Thyroid gland (tissue), 4 donors: ENCODE results near the gene ATRN. TPM values are rescaled to one million over a fixed set of nuclear protein-coding genes. Genes with fewer than 3 reads are reported as not detected.
"Not testable (repeated sequence)": the region's sequence is repeated elsewhere in the genome, so short reads cannot be mapped to it uniquely, and the experiment has no call there.

Experiments used
- DNase-seq, 2 donors: peaks; one replicate each; pipeline ENCODE4 v3.0.0-alpha.2; 2019
- H3K27ac ChIP-seq, 3 donors: fragments of 200-600 bp; sonication (generic); 1 replicate in 2 of 3; 2 replicates in 1 of 3; pipeline ENCODE4 v1.5.1; 2016 to 2019; ENCODE audit warnings: mild to moderate bottlenecking in 1 of 3, moderate library complexity in 1 of 3
- H3K27me3 ChIP-seq: fragments of 200-600 bp; sonication (generic); one replicate; pipeline ENCODE4 v1.5.1; 2019
- H3K36me3 ChIP-seq, 2 donors: fragments of 200-600 bp; sonication (generic); one replicate each; pipeline ENCODE4 v1.5.1; 2016 to 2019
- H3K4me1 ChIP-seq, 2 donors: fragments of 200-600 bp; sonication (generic); one replicate each; pipeline ENCODE4 v1.5.1; 2017 to 2019
- H3K4me3 ChIP-seq, 3 donors: fragments of 200-600 bp; sonication (generic); replicated peaks in 1 of 3; 1 replicate in 2 of 3; 2 replicates in 1 of 3; pipeline ENCODE4 v1.5.1; 2016; ENCODE audit warnings: mild to moderate bottlenecking in 1 of 3
- H3K9me3 ChIP-seq: fragments of 200-600 bp; sonication (generic); one replicate; pipeline ENCODE4 v1.5.1; 2017
- CTCF ChIP-seq, 6 experiments: fragments of 200-600 bp in 3 of 6; fragments of 450-650 bp in 3 of 6; sonication (generic) in 3 of 6; IDR thresholded peaks; one replicate each; pipeline ENCODE4 v1.5.1; 2016 to 2019; ENCODE audit warnings: antibody characterized with exemption in 6 of 6, mild to moderate bottlenecking in 2 of 6, inconsistent platforms in 1 of 6, moderate library complexity in 1 of 6
- POLR2A ChIP-seq, 2 donors: fragments of 450-650 bp; IDR thresholded peaks; one replicate each; pipeline ENCODE4 v1.6.1; 2017; ENCODE audit warnings: antibody characterized with exemption in 2 of 2, mild to moderate bottlenecking in 2 of 2, moderate library complexity in 1 of 2
- WGBS, 2 donors: methylation state at CpG; one replicate each; pipeline ENCODE4 v1.1.5; 2017; 5-methylcytosine and 5-hydroxymethylcytosine counted together
- intact Hi-C: fragments of 100-400 bp; cut with DNase I; formaldehyde crosslinking; loops from one replicate; pipeline ENCODE4 v1.15.1; 2023
- total RNA-seq, 4 donors: library from RNA; depleted of rRNA; stranded (reverse); fragments of >200 nt; gene quantifications; one replicate each; pipeline ENCODE4 v1.2.3, GENCODE V29; 2016

Gene ATRN
- total RNA-seq, 4 donors from 2014 or later = 43.0 to 81.8 (median 61.4) TPM

GRCh38 chr20:3592931-3593330 is 122.1 kb downstream of the ATRN start:
- H3K4me1 ChIP-seq = peaks cover 17 to 18% of the 10 kb centered on the region in 2 donors
- 94 to 95% methylated on average over 4 of the region's 4 CpGs for WGBS, 2 donors
- TF ChIP-seq POLR2A (IDR thresholded peaks at IDR 0.05) = no peak
- no peak for TF ChIP-seq CTCF (IDR thresholded peaks at IDR 0.05)
- no peak overlapping the region for H3K4me3 ChIP-seq
- no peak overlapping the region for H3K27ac ChIP-seq
- H3K27me3 ChIP-seq = no peaks in the 10 kb centered on the region
- no peak for DNase-seq
- H3K9me3 ChIP-seq = no peaks in the 10 kb centered on the region
- H3K36me3 ChIP-seq = peaks cover 0 to 1% of the 10 kb centered on the region in 2 donors
- intact Hi-C loops = no loop called here

GRCh38 chr20:3595541-3595940 is 124.7 kb downstream of the ATRN start:
- intact Hi-C loops = no loop called here
- Histone ChIP-seq H3K4me1 (peaks cover 17 to 18% of the 10 kb centered on the region in 2 donors), H3K4me3 (no peak overlapping the region), H3K9me3 (no peaks in the 10 kb centered on the region), H3K27me3 (no peaks in the 10 kb centered on the region), H3K27ac (peak overlapping the region; percentile 43 to 67 (median 60)), H3K36me3 (peaks cover 0 to 12% of the 10 kb centered on the region in 2 donors)
- no peak for TF ChIP-seq POLR2A (IDR thresholded peaks at IDR 0.05)
- no peak for TF ChIP-seq CTCF (IDR thresholded peaks at IDR 0.05)
- DNase-seq = peak; percentile 11 to 17
- WGBS, 2 donors = 51 to 63% methylated on average over 4 of the region's 4 CpGs

- intact Hi-C loops = no loop called here
- H3K9me3 ChIP-seq = no peaks in the 10 kb centered on the region
- no peak overlapping the region for H3K4me3 ChIP-seq
- DNase-seq = peak in 1 of 2 donors; percentile 12
- no peaks in the 10 kb centered on the region for H3K27me3 ChIP-seq
- peak overlapping the region in 1 of 3 donors; percentile 30 for H3K27ac ChIP-seq
- H3K4me1 ChIP-seq = peaks cover 0 to 3% of the 10 kb centered on the region in 2 donors
- no peak for TF ChIP-seq CTCF (IDR thresholded peaks at IDR 0.05)
- TF ChIP-seq POLR2A (IDR thresholded peaks at IDR 0.05) = no peak
- peaks cover 0 to 21% of the 10 kb centered on the region in 2 donors for H3K36me3 ChIP-seq
- 80 to 81% methylated on average over 2 of the region's 2 CpGs for WGBS, 2 donors
These were observed 132.3 kb downstream of the ATRN start for GRCh38 chr20:3603108-3603507.

- DNase-seq, H3K4me3 ChIP-seq, H3K9me3 ChIP-seq, H3K27ac ChIP-seq, intact Hi-C loops, H3K4me1 ChIP-seq, H3K27me3 ChIP-seq: not testable (repeated sequence)
- peaks cover 0 to 13% of the 10 kb centered on the region in 2 donors for H3K36me3 ChIP-seq
- 94 to 98% methylated on average over 4 of the region's 4 CpGs for WGBS, 2 donors
These were observed 134.6 kb downstream of the ATRN start for GRCh38 chr20:3605386-3605886.

GRCh38 chr20:3606021-3606420 is 135.2 kb downstream of the ATRN start:
- no peaks in the 10 kb centered on the region for H3K9me3 ChIP-seq
- TF ChIP-seq CTCF (IDR thresholded peaks at IDR 0.05) = no peak
- no peak for TF ChIP-seq POLR2A (IDR thresholded peaks at IDR 0.05)
- H3K4me3 ChIP-seq = no peak overlapping the region
- no peaks in the 10 kb centered on the region for H3K27me3 ChIP-seq
- H3K4me1 ChIP-seq = peaks cover 0 to 3% of the 10 kb centered on the region in 2 donors
- intact Hi-C loops = no loop called here
- DNase-seq = no peak
- 85 to 86% methylated on average over 3 of the region's 3 CpGs for WGBS, 2 donors
- no peak overlapping the region for H3K27ac ChIP-seq
- H3K36me3 ChIP-seq = peaks cover 0 to 13% of the 10 kb centered on the region in 2 donors
